Liver (tissue), 3 donors: ENCODE measurements around the gene B4GALT4.

ENCODE experiments used
- CTCF ChIP-seq: fragments of 150-350 bp; IDR thresholded peaks from 2 replicates; pipeline ENCODE4 v1.5.1; 2017; ENCODE audit warnings: improper control_type of control experiment, low read depth, low read length; ENCODE audit not compliant: missing input control
- EGR1 ChIP-seq, 2 donors: IDR thresholded peaks; 2 replicates each; pipeline ENCODE4 v1.6.1; 2016 to 2018; ENCODE audit warnings: antibody characterized with exemption in 2 of 2, low read depth in 2 of 2
- FOXA1 ChIP-seq: IDR thresholded peaks from 2 replicates; pipeline ENCODE4 v1.6.1; 2016; ENCODE audit warnings: antibody characterized with exemption
- GABPA ChIP-seq, 2 donors: IDR thresholded peaks in 1 of 2; conservative IDR thresholded peaks in 1 of 2; 2 replicates each; pipeline ENCODE4 v1.6.1; 2016; ENCODE audit warnings: antibody characterized with exemption in 2 of 2, mild to moderate bottlenecking in 1 of 2, moderate library complexity in 1 of 2
- HNF4G ChIP-seq: IDR thresholded peaks from 2 replicates; pipeline ENCODE4 v1.6.1; 2016; ENCODE audit warnings: antibody characterized with exemption
- JUND ChIP-seq, 2 donors: IDR thresholded peaks; 2 replicates each; pipeline ENCODE4 v1.6.1; 2016; ENCODE audit warnings: antibody characterized with exemption in 2 of 2
- RAD21 ChIP-seq, 2 donors: IDR thresholded peaks; 2 replicates each; pipeline ENCODE4 v1.6.1; 2016; ENCODE audit warnings: antibody characterized with exemption in 2 of 2, mild to moderate bottlenecking in 2 of 2
- RXRA ChIP-seq, 2 donors: IDR thresholded peaks; 2 replicates each; pipeline ENCODE4 v1.6.1; 2017 to 2018; ENCODE audit warnings: antibody characterized with exemption in 2 of 2, mild to moderate bottlenecking in 1 of 2
- SP1 ChIP-seq: IDR thresholded peaks from 2 replicates; pipeline ENCODE4 v1.6.1; 2018; ENCODE audit warnings: antibody characterized with exemption, mild to moderate bottlenecking
- TAF1 ChIP-seq: conservative IDR thresholded peaks from 2 replicates; pipeline ENCODE4 v1.6.1; 2016; ENCODE audit warnings: antibody characterized with exemption, mild to moderate bottlenecking
- YY1 ChIP-seq: IDR thresholded peaks from 2 replicates; pipeline ENCODE4 v1.6.1; 2016; ENCODE audit warnings: antibody characterized with exemption, mild to moderate bottlenecking
- TF ChIP-seq, protein P1 (sequence below): IDR thresholded peaks from 2 replicates; pipeline ENCODE4 v1.6.1; 2016; ENCODE audit warnings: antibody characterized with exemption
- TF ChIP-seq, protein P2 (sequence below): IDR thresholded peaks from 2 replicates; pipeline ENCODE4 v1.6.1; 2016; ENCODE audit warnings: antibody characterized with exemption
- TF ChIP-seq, protein P3 (sequence below): IDR thresholded peaks from 2 replicates; pipeline ENCODE4 v1.6.1; 2016; ENCODE audit warnings: antibody characterized with exemption, mild to moderate bottlenecking
- donor health status: healthy.
- donor health status: healthy.

GRCh38 chr3:119184796-119185570 is 55.7 kb downstream of the B4GALT4 start:
- TF ChIP-seq, protein P1, sequence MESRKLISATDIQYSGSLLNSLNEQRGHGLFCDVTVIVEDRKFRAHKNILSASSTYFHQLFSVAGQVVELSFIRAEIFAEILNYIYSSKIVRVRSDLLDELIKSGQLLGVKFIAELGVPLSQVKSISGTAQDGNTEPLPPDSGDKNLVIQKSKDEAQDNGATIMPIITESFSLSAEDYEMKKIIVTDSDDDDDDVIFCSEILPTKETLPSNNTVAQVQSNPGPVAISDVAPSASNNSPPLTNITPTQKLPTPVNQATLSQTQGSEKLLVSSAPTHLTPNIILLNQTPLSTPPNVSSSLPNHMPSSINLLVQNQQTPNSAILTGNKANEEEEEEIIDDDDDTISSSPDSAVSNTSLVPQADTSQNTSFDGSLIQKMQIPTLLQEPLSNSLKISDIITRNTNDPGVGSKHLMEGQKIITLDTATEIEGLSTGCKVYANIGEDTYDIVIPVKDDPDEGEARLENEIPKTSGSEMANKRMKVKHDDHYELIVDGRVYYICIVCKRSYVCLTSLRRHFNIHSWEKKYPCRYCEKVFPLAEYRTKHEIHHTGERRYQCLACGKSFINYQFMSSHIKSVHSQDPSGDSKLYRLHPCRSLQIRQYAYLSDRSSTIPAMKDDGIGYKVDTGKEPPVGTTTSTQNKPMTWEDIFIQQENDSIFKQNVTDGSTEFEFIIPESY: no peak
- TF ChIP-seq CTCF (no peak), RAD21 (IDR thresholded peaks at IDR 0.05) (no peak), YY1 (no peak), JUND (IDR thresholded peaks at IDR 0.05) (no peak), EGR1 (IDR thresholded peaks at IDR 0.05; ENCODE audit: low read depth in 2 of 2) (no peak), RXRA (IDR thresholded peaks at IDR 0.05) (no peak), SP1 (no peak), FOXA1 (no peak), GABPA (IDR thresholded peaks at IDR 0.05 in 1 of 2, conservative IDR thresholded peaks at IDR 0.05 in 1 of 2) (no peak), HNF4G (no peak), TAF1 (no peak)
- TF ChIP-seq, protein P2, sequence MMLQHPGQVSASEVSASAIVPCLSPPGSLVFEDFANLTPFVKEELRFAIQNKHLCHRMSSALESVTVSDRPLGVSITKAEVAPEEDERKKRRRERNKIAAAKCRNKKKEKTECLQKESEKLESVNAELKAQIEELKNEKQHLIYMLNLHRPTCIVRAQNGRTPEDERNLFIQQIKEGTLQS: no peak
- TF ChIP-seq, protein P3, sequence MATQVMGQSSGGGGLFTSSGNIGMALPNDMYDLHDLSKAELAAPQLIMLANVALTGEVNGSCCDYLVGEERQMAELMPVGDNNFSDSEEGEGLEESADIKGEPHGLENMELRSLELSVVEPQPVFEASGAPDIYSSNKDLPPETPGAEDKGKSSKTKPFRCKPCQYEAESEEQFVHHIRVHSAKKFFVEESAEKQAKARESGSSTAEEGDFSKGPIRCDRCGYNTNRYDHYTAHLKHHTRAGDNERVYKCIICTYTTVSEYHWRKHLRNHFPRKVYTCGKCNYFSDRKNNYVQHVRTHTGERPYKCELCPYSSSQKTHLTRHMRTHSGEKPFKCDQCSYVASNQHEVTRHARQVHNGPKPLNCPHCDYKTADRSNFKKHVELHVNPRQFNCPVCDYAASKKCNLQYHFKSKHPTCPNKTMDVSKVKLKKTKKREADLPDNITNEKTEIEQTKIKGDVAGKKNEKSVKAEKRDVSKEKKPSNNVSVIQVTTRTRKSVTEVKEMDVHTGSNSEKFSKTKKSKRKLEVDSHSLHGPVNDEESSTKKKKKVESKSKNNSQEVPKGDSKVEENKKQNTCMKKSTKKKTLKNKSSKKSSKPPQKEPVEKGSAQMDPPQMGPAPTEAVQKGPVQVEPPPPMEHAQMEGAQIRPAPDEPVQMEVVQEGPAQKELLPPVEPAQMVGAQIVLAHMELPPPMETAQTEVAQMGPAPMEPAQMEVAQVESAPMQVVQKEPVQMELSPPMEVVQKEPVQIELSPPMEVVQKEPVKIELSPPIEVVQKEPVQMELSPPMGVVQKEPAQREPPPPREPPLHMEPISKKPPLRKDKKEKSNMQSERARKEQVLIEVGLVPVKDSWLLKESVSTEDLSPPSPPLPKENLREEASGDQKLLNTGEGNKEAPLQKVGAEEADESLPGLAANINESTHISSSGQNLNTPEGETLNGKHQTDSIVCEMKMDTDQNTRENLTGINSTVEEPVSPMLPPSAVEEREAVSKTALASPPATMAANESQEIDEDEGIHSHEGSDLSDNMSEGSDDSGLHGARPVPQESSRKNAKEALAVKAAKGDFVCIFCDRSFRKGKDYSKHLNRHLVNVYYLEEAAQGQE: no peak
